Nephron (organoid): Measurements from ENCODE around the gene CHRNA9.
A peak's percentile ranks its signal among the peaks of the same experiment; 100 is the strongest.
"Not testable (repeated sequence)": the region's sequence is repeated elsewhere in the genome, so short reads cannot be mapped to it uniquely, and the experiment has no call there.

Source experiments
- H3K27ac Mint-ChIP-seq, 3 experiments: 2 replicates each; pipeline ENCODE4 v1.8.0; 2020; ENCODE audit warnings: mixed read lengths in 3 of 3, mild to moderate bottlenecking in 2 of 3, moderate library complexity in 1 of 3
- H3K27me3 Mint-ChIP-seq: 2 replicates; pipeline ENCODE4 v1.8.0; 2021; ENCODE audit warnings: low read depth, mild to moderate bottlenecking, moderate library complexity, mixed read lengths
- H3K36me3 Mint-ChIP-seq: 2 replicates; pipeline ENCODE4 v1.8.0; 2020; ENCODE audit warnings: low read depth, mixed read lengths
- H3K4me1 Mint-ChIP-seq: 2 replicates; pipeline ENCODE4 v1.8.0; 2020; ENCODE audit warnings: mixed read lengths
- H3K4me3 Mint-ChIP-seq, 3 experiments: 2 replicates each; pipeline ENCODE4 v1.8.0; 2020; ENCODE audit warnings: mild to moderate bottlenecking in 3 of 3, mixed read lengths in 3 of 3, moderate library complexity in 2 of 3
- H3K9me3 Mint-ChIP-seq: 2 replicates; pipeline ENCODE4 v1.8.0; 2020; ENCODE audit warnings: mixed read lengths
- CTCF ChIP-seq, 3 experiments: fragments of 200-600 bp; sonication (generic); IDR thresholded peaks; one replicate each; pipeline ENCODE4 v1.5.0; 2021; ENCODE audit warnings: antibody characterized with exemption in 3 of 3; ENCODE audit not compliant: unreplicated experiment in 3 of 3

The CHRNA9 gene

GRCh38 chr4:40334591-40335524 is at the start of gene CHRNA9:
TSS of gene CHRNA9 (plus strand) at chr4:40335333. CDS start at chr4:40335468, 135 bp downstream.
- Mint-ChIP-seq H3K27ac (peak within 1 kb of the TSS in 1 of 3 experiments; percentile 25), H3K9me3 (no peaks in the 10 kb centered on the region), H3K36me3 (no peaks in the 10 kb centered on the region), H3K27me3 (no peaks in the 10 kb centered on the region), H3K4me3 (no peak within 1 kb of the TSS), H3K4me1 (peaks cover 34% of the 10 kb centered on the region)
- TF ChIP-seq CTCF (IDR thresholded peaks at IDR 0.05; ENCODE audit: unreplicated experiment in 3 of 3), result no peak

- Mint-ChIP-seq H3K9me3 (no peaks in the 10 kb centered on the region), H3K4me1 (no peaks in the 10 kb centered on the region), H3K27me3 (peaks cover 19% of the 10 kb centered on the region), H3K36me3 (no peaks in the 10 kb centered on the region), H3K27ac (no peak overlapping the region), H3K4me3 (no peak overlapping the region)
- no peak for TF ChIP-seq CTCF (IDR thresholded peaks at IDR 0.05; ENCODE audit: unreplicated experiment in 3 of 3)
Observed at GRCh38 chr4:40285692-40286091, 49.4 kb upstream of the CHRNA9 start.

- no peaks in the 10 kb centered on the region for H3K4me1 Mint-ChIP-seq
Observed at GRCh38 chr4:40288566-40288965, 46.6 kb upstream of the CHRNA9 start.

GRCh38 chr4:40289366-40290188 is 45.6 kb upstream of the CHRNA9 start:
- TF ChIP-seq CTCF (IDR thresholded peaks at IDR 0.05; ENCODE audit: unreplicated experiment in 3 of 3), result no peak
- H3K27ac Mint-ChIP-seq, result no peak overlapping the region
- H3K4me1 Mint-ChIP-seq, result no peaks in the 10 kb centered on the region
- no peaks in the 10 kb centered on the region for H3K36me3 Mint-ChIP-seq
- H3K27me3 Mint-ChIP-seq, result peaks cover 11% of the 10 kb centered on the region
- H3K9me3 Mint-ChIP-seq, result peaks cover 5% of the 10 kb centered on the region
- H3K4me3 Mint-ChIP-seq, result no peak overlapping the region

More at GRCh38 chr4:40288566-40288965, 46.6 kb upstream of the CHRNA9 start:
- no peak for TF ChIP-seq CTCF (IDR thresholded peaks at IDR 0.05; ENCODE audit: unreplicated experiment in 3 of 3)
- H3K27ac Mint-ChIP-seq, result no peak overlapping the region
- no peak overlapping the region for H3K4me3 Mint-ChIP-seq
- H3K9me3 Mint-ChIP-seq, result peaks cover 5% of the 10 kb centered on the region
- no peaks in the 10 kb centered on the region for H3K36me3 Mint-ChIP-seq
- peaks cover 15% of the 10 kb centered on the region for H3K27me3 Mint-ChIP-seq

- H3K4me3 Mint-ChIP-seq, H3K4me1 Mint-ChIP-seq, H3K36me3 Mint-ChIP-seq, H3K27ac Mint-ChIP-seq, H3K9me3 Mint-ChIP-seq: not testable (repeated sequence)
- peaks cover 11% of the 10 kb centered on the region for H3K27me3 Mint-ChIP-seq
Observed at GRCh38 chr4:40290611-40291186, 44.4 kb upstream of the CHRNA9 start.

- Mint-ChIP-seq H3K27me3 (peaks cover 11% of the 10 kb centered on the region), H3K9me3 (peaks cover 5% of the 10 kb centered on the region), H3K27ac (no peak overlapping the region), H3K4me3 (no peak overlapping the region), H3K4me1 (no peaks in the 10 kb centered on the region), H3K36me3 (no peaks in the 10 kb centered on the region)
- no peak for TF ChIP-seq CTCF (IDR thresholded peaks at IDR 0.05; ENCODE audit: unreplicated experiment in 3 of 3)
Observed at GRCh38 chr4:40292313-40292759, 42.8 kb upstream of the CHRNA9 start.
